Inflammatory macrophage (primary cell): ENCODE measurements around the gene MTIF3.

Experiments
- DNase-seq, 2 donors: peaks; one replicate each; pipeline ENCODE4 v3.0.0-alpha.2; 2020 to 2022

MTIF3 gene

GRCh38 chr13:27455331-27455855 lies 5.0 kb upstream of the MTIF3 start:
- DNase-seq = no peak

GRCh38 chr13:27450921-27451471 lies 632 bp upstream of the MTIF3 start:
- peak; percentile 36 to 61 for DNase-seq

GRCh38 chr13:27449081-27449603 lies 1.2 kb downstream of the MTIF3 start:
- DNase-seq = no peak

GRCh38 chr13:27448308-27448707 lies 2.1 kb downstream of the MTIF3 start:
- DNase-seq = no peak

- DNase-seq = no peak
Measured at GRCh38 chr13:27446986-27447583, 3.3 kb downstream of the MTIF3 start.

GRCh38 chr13:27442797-27443196 lies 7.6 kb downstream of the MTIF3 start:
- no peak for DNase-seq

- peak; percentile 5 to 21 for DNase-seq
Measured at GRCh38 chr13:27442071-27442647, 8.2 kb downstream of the MTIF3 start.

- DNase-seq = no peak
Measured at GRCh38 chr13:27440408-27440807, 10.0 kb downstream of the MTIF3 start.

GRCh38 chr13:27437126-27437525 lies 13.2 kb downstream of the MTIF3 start:
- no peak for DNase-seq

- DNase-seq = no peak
Measured at GRCh38 chr13:27432611-27433210, 17.7 kb downstream of the MTIF3 start.

- DNase-seq = no peak
Measured at GRCh38 chr13:27432180-27432579, 18.2 kb downstream of the MTIF3 start.

- DNase-seq = no peak
Measured at GRCh38 chr13:27428160-27428559, 22.2 kb downstream of the MTIF3 start.

GRCh38 chr13:27427641-27428040 lies 22.7 kb downstream of the MTIF3 start:
- peak; percentile 69 to 89 for DNase-seq

GRCh38 chr13:27425918-27426630 lies 24.3 kb downstream of the MTIF3 start:
- peak; percentile 89 to 90 for DNase-seq

GRCh38 chr13:27425158-27425917 lies 25.0 kb downstream of the MTIF3 start:
- DNase-seq = peak; percentile 52 to 58

GRCh38 chr13:27424246-27425157 lies 25.9 kb downstream of the MTIF3 start, which contains the start of gene GTF3A:
GTF3A (plus strand) TSS chr13:27424619.
- DNase-seq = peak; percentile 90 to 95

GRCh38 chr13:27423333-27423732 lies 27.0 kb downstream of the MTIF3 start:
- no peak for DNase-seq

GRCh38 chr13:27421101-27421871 lies 29.1 kb downstream of the MTIF3 start:
- no peak for DNase-seq

GRCh38 chr13:27419328-27419727 lies 31.0 kb downstream of the MTIF3 start:
- no peak for DNase-seq

GRCh38 chr13:27415116-27415515 lies 35.2 kb downstream of the MTIF3 start:
- DNase-seq = peak; percentile 33 to 38
